ENCODE results near the gene MAP2K6.

MAP2K6 gene

GRCh38 chr17:69414408-69415274 lies at the start of gene MAP2K6:
MAP2K6 (plus strand) TSS chr17:69414697; CDS start chr17:69414985, 288 bp downstream.
- peak; percentile 91 for DNase-seq

- DNase-seq: peak; percentile 5
These were observed 47.2 kb upstream of the MAP2K6 start for GRCh38 chr17:69367298-69367697.

GRCh38 chr17:69373069-69373468 lies 41.4 kb upstream of the MAP2K6 start:
- DNase-seq: no peak

- peak; percentile 23 for DNase-seq
These were observed 39.3 kb upstream of the MAP2K6 start for GRCh38 chr17:69375229-69375628.

GRCh38 chr17:69388822-69389442 lies 25.6 kb upstream of the MAP2K6 start:
- no peak for DNase-seq

- no peak for DNase-seq
These were observed 23.5 kb upstream of the MAP2K6 start for GRCh38 chr17:69390795-69391501.

GRCh38 chr17:69401251-69401650 lies 13.2 kb upstream of the MAP2K6 start:
- DNase-seq: no peak

GRCh38 chr17:69402052-69402451 lies 12.4 kb upstream of the MAP2K6 start:
- no peak for DNase-seq

GRCh38 chr17:69404399-69404798 lies 10.1 kb upstream of the MAP2K6 start:
- DNase-seq: no peak

GRCh38 chr17:69405096-69405495 lies 9.4 kb upstream of the MAP2K6 start:
- no peak for DNase-seq

GRCh38 chr17:69406941-69407340 lies 7.6 kb upstream of the MAP2K6 start:
- DNase-seq: no peak

GRCh38 chr17:69407759-69408158 lies 6.7 kb upstream of the MAP2K6 start:
- DNase-seq: no peak

GRCh38 chr17:69410671-69411070 lies 3.8 kb upstream of the MAP2K6 start:
- no peak for DNase-seq

GRCh38 chr17:69411766-69412165 lies 2.7 kb upstream of the MAP2K6 start:
- no peak for DNase-seq

- DNase-seq: no peak
These were observed 2.2 kb upstream of the MAP2K6 start for GRCh38 chr17:69412251-69412671.

- no peak for DNase-seq
These were observed 934 bp downstream of the MAP2K6 start for GRCh38 chr17:69415431-69415830.

GRCh38 chr17:69417545-69418483 lies 3.3 kb downstream of the MAP2K6 start:
- no peak for DNase-seq

GRCh38 chr17:69418535-69418934 lies 4.0 kb downstream of the MAP2K6 start:
- no peak for DNase-seq

GRCh38 chr17:69423450-69423849 lies 9.0 kb downstream of the MAP2K6 start:
- peak; percentile 20 for DNase-seq

- no peak for DNase-seq
These were observed 10.0 kb downstream of the MAP2K6 start for GRCh38 chr17:69424287-69425041.

GRCh38 chr17:69425978-69426377 lies 11.5 kb downstream of the MAP2K6 start:
- no peak for DNase-seq

All from hematopoietic multipotent progenitor cell treated with erythropoietin and hydrocortisone succinate and interleukin-3 and kit ligand, for 4 days (in vitro differentiated cells).